Measurements from ENCODE around the gene NEK2. TPM values are rescaled to one million over a fixed set of nuclear protein-coding genes. Genes with fewer than 3 reads are reported as not detected.

NEK2 gene
- total and polyA plus RNA-seq, 2 of the 13 experiments (the other 11 are each of a cell fraction or from before 2014, with no cell fraction given) = 10.9 to 40.8 TPM

DNA sequence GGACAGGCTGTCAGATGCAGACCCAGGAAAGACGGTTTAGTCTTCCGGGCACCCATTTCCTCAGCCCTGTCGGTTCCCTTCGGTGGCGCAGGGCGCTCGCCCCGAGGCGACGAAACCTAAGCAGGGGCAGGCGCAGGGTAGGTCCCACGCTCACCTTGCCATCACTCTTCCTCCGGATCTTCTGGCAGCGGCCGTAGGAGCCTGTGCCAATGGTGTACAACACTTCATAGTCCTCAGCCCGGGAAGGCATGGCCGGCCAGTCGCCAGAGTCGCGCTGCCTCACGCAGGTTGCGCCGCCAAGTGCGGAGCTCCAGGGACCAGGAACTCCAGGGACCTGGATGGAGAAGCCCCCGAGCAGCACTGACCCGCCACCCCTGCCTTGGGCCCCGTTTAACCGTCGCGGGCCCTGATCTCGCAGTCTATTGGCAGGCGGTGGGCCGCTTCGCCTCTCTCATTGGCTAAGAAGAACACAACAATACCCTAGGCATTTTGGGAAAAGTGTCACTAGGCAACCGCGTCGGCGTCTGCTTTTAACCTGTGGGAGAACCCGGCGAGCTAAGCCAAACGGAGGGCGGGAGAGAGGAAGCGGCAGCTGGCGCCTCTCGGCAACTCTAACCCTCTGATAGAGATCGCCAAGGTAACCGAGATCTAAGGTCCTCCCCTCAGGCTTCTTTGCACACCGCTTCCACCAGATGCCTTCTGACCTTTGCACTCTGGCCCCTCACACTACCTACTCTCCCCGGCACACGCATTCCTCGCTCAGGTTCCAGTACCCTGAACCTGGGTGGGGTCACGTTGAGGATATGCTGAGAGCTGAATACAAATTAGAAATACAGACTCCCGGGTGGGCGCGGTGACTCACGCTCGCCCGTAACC is at the start of gene NEK2 (continued):
- TF ChIP-seq ZNF691 (CRISPR knock-in tag; IDR thresholded peaks at IDR 0.05; ENCODE audit: borderline replicate concordance, low read depth) (0 out of 2 replicates have a peak, but pooled peaks have one; percentile 53), ZNF354B (CRISPR knock-in tag; IDR thresholded peaks at IDR 0.05) (no peak), HHEX (CRISPR knock-in tag; IDR thresholded peaks at IDR 0.05) (0 out of 2 replicates have a peak, but pooled peaks have one; percentile 24), MBNL3 (CRISPR knock-in tag; conservative IDR thresholded peaks at IDR 0.05) (no peak), ZNF7 (CRISPR knock-in tag; IDR thresholded peaks at IDR 0.05) (no peak), KMT2B (CRISPR knock-in tag; IDR thresholded peaks at IDR 0.05) (peak; percentile 69), NONO (IDR thresholded peaks at IDR 0.05) (no peak), NONO (CRISPR knock-in tag; conservative IDR thresholded peaks at IDR 0.05) (peak; percentile 96), KAT8 (CRISPR knock-in tag; IDR thresholded peaks at IDR 0.05) (peak; percentile 89), RAD21 (CRISPR knock-in tag; IDR thresholded peaks at IDR 0.05) (no peak; the same call in 1 of the 2 replicates), LCORL (IDR thresholded peaks at IDR 0.05) (no peak), LCORL (CRISPR knock-in tag; IDR thresholded peaks at IDR 0.05) (peak; percentile 95), ZNF780A (CRISPR knock-in tag; IDR thresholded peaks at IDR 0.05) (0 out of 2 replicates have a peak, but pooled peaks have one; percentile 53), ZNF274 (CRISPR knock-in tag; IDR thresholded peaks at IDR 0.05) (no peak), DMAP1 (CRISPR knock-in tag; IDR thresholded peaks at IDR 0.05) (peak; percentile 80; the same call in 1 of the 2 replicates), ZNF782 (CRISPR knock-in tag; IDR thresholded peaks at IDR 0.05; ENCODE audit: borderline replicate concordance) (no peak), JARID2 (CRISPR knock-in tag; IDR thresholded peaks at IDR 0.05; ENCODE audit: insufficient replicate concordance) (no peak), ZBTB39 (CRISPR knock-in tag; IDR thresholded peaks at IDR 0.05) (peak; percentile 50; the same call in 1 of the 2 replicates), AFF4 (CRISPR knock-in tag; IDR thresholded peaks at IDR 0.05) (no peak)
- TF ChIP-seq, protein P1, sequence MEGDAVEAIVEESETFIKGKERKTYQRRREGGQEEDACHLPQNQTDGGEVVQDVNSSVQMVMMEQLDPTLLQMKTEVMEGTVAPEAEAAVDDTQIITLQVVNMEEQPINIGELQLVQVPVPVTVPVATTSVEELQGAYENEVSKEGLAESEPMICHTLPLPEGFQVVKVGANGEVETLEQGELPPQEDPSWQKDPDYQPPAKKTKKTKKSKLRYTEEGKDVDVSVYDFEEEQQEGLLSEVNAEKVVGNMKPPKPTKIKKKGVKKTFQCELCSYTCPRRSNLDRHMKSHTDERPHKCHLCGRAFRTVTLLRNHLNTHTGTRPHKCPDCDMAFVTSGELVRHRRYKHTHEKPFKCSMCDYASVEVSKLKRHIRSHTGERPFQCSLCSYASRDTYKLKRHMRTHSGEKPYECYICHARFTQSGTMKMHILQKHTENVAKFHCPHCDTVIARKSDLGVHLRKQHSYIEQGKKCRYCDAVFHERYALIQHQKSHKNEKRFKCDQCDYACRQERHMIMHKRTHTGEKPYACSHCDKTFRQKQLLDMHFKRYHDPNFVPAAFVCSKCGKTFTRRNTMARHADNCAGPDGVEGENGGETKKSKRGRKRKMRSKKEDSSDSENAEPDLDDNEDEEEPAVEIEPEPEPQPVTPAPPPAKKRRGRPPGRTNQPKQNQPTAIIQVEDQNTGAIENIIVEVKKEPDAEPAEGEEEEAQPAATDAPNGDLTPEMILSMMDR (CRISPR knock-in tag; IDR thresholded peaks at IDR 0.05) = peak; percentile 13; the same call in 1 of the 2 replicates
- TF ChIP-seq, protein P2, sequence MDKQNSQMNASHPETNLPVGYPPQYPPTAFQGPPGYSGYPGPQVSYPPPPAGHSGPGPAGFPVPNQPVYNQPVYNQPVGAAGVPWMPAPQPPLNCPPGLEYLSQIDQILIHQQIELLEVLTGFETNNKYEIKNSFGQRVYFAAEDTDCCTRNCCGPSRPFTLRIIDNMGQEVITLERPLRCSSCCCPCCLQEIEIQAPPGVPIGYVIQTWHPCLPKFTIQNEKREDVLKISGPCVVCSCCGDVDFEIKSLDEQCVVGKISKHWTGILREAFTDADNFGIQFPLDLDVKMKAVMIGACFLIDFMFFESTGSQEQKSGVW (CRISPR knock-in tag; IDR thresholded peaks at IDR 0.05; ENCODE audit: borderline replicate concordance) = no peak; the same call in 1 of the 2 replicates

Measured in HepG2 (cell line).